Measurements from ENCODE around the gene WNK2. TPM values are rescaled to one million over a fixed set of nuclear protein-coding genes. Genes with fewer than 3 reads are reported as not detected.

Gene WNK2
- total and polyA plus RNA-seq, 2 of the 4 experiments (the other 2 are of a cell fraction), result not detected

- no peak overlapping the region for H2BK20ac ChIP-seq (ENCODE audit: low read depth, low read length)
- intact Hi-C loops (cut with micrococcal nuclease), result no loop called here
- H3K4ac ChIP-seq (ENCODE audit: low read depth, low read length), result no peak overlapping the region
- H3K36me3 ChIP-seq (ENCODE audit: control insufficient read depth, insufficient read depth, low read length), result no peaks in the 10 kb centered on the region
- H4K5ac ChIP-seq (ENCODE audit: low read depth, low read length), result no peak overlapping the region
- H4K8ac ChIP-seq (ENCODE audit: low read depth in 2 of 2, low read length in 2 of 2), result no peak overlapping the region
- H4K91ac ChIP-seq (ENCODE audit: insufficient read depth, low read depth, low read length), result no peak overlapping the region
- dilution Hi-C loops (cut with HindIII; ENCODE audit: low sequenced_read_pairs, unreplicated experiment), result no loop called here
- no peaks in the 10 kb centered on the region for H3K9me1 ChIP-seq (ENCODE audit: insufficient read depth, low read length)
- H3K27me3 ChIP-seq (ENCODE audit: control insufficient read depth, insufficient read depth, low read length), result peaks cover 6% of the 10 kb centered on the region
- no peak for TF ChIP-seq ELK1 (IDR thresholded peaks at IDR 0.05; ENCODE audit: borderline replicate concordance, low read depth, low read length)
- TF ChIP-seq BHLHE40 (IDR thresholded peaks at IDR 0.05; ENCODE audit: low read depth, low read length), result no peak
- no peak for TF ChIP-seq POLR2A (IDR thresholded peaks at IDR 0.05; ENCODE audit: low read depth, low read length)
- no peaks in the 10 kb centered on the region for H3K79me1 ChIP-seq (ENCODE audit: low read depth in 1 of 2, low read length in 2 of 2)
- no peak overlapping the region for H3K14ac ChIP-seq (replicated peaks; ENCODE audit: low read depth, low read length)
- H2BK120ac ChIP-seq (ENCODE audit: low read depth, low read length), result no peak overlapping the region
- H3K4me1 ChIP-seq (ENCODE audit: control insufficient read depth, insufficient read depth, low read length), result no peaks in the 10 kb centered on the region
- in situ Hi-C loops (cut with MboI; ENCODE audit: low sequenced_read_pairs), result no loop called here
- H3K9ac ChIP-seq (ENCODE audit: low read depth, low read length), result no peak overlapping the region
- DNase-seq (no peak), ATAC-seq (ENCODE audit: low read depth) (no peak)
- no peak overlapping the region for H3K4me2 ChIP-seq (ENCODE audit: low read depth, low read length)
- no peak overlapping the region for H2BK15ac ChIP-seq (ENCODE audit: low read depth, low read length)
- no peak overlapping the region for H2AK9ac ChIP-seq (replicated peaks; ENCODE audit: low read depth, low read length, poor library complexity)
- H3K18ac ChIP-seq (ENCODE audit: low read depth, low read length), result no peak overlapping the region
- BruUV-seq (replicated peaks), result no TSS peak
- no peak overlapping the region for H3K23ac ChIP-seq (ENCODE audit: low read depth, low read length)
- ChIA-PET POLR2A (ENCODE audit: unreplicated experiment) (interaction anchor here (0.6 kb wide), 1 partner anchor 51 kb away, joined by 3 read pairs; no protein-coding TSS in a partner anchor), CTCF (interaction anchor here (0.5 to 1.5 kb wide), 2 partner anchors 12 to 18 kb away, joined by 3 to 8 read pairs; no protein-coding TSS in a partner anchor)
- H3K56ac ChIP-seq (ENCODE audit: extremely low read depth, insufficient read depth, low read length), result no peak overlapping the region
- no peak overlapping the region for H3K27ac ChIP-seq (ENCODE audit: insufficient read depth, low read length)
- WGBS, 2 experiments (ENCODE audit: extremely low coverage in 2 of 2, insufficient read length in 1 of 2), result 86% methylated on average over 4 of the region's 21 CpGs; no CpG with 5 or more reads in 1 of the 2 experiments
- H2AFZ ChIP-seq (replicated peaks; ENCODE audit: low read length, poor library complexity), result no peak overlapping the region
- no peaks in the 10 kb centered on the region for H3K9me3 ChIP-seq (ENCODE audit: control insufficient read depth, insufficient read depth, low read length)
- H2BK5ac ChIP-seq (ENCODE audit: low read depth, low read length, poor library complexity, severe bottlenecking), result no peak overlapping the region
- no peak overlapping the region for H3K4me3 ChIP-seq (ENCODE audit: insufficient read depth, low read depth, low read length)
- no peaks in the 10 kb centered on the region for H4K20me1 ChIP-seq (ENCODE audit: insufficient read depth, low read length)
- H2AK5ac ChIP-seq (ENCODE audit: low read depth, low read length), result no peak overlapping the region
These were observed 106.8 kb downstream of the WNK2 start for GRCh38 chr9:93290495-93291434.

Measured in IMR-90 (cell line).